ENCODE results near the gene UAP1L1. TPM values are rescaled to one million over a fixed set of nuclear protein-coding genes. Genes with fewer than 3 reads are reported as not detected.

Gene UAP1L1
- total and polyA plus RNA-seq, 2 experiments from 2014 or later: 2.5 to 8.1 TPM

GRCh38 chr9:137116027-137116507 is 38.8 kb downstream of the UAP1L1 start (continued):
- TF ChIP-seq, protein P1, sequence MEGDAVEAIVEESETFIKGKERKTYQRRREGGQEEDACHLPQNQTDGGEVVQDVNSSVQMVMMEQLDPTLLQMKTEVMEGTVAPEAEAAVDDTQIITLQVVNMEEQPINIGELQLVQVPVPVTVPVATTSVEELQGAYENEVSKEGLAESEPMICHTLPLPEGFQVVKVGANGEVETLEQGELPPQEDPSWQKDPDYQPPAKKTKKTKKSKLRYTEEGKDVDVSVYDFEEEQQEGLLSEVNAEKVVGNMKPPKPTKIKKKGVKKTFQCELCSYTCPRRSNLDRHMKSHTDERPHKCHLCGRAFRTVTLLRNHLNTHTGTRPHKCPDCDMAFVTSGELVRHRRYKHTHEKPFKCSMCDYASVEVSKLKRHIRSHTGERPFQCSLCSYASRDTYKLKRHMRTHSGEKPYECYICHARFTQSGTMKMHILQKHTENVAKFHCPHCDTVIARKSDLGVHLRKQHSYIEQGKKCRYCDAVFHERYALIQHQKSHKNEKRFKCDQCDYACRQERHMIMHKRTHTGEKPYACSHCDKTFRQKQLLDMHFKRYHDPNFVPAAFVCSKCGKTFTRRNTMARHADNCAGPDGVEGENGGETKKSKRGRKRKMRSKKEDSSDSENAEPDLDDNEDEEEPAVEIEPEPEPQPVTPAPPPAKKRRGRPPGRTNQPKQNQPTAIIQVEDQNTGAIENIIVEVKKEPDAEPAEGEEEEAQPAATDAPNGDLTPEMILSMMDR (conservative IDR thresholded peaks at IDR 0.05; ENCODE audit: low read depth in 2 of 2): no peak
- no peak for TF ChIP-seq NANOG (IDR thresholded peaks at IDR 0.05; ENCODE audit: borderline replicate concordance)
- no peak for TF ChIP-seq ZNF114 (CRISPR knock-in tag; IDR thresholded peaks at IDR 0.05)
- no peak for TF ChIP-seq JUNB (IDR thresholded peaks at IDR 0.05; ENCODE audit: unreplicated experiment)
- TF ChIP-seq ZNF462 (CRISPR knock-in tag; IDR thresholded peaks at IDR 0.05): no peak
- no peak for TF ChIP-seq CREB1 (CRISPR knock-in tag; IDR thresholded peaks at IDR 0.05; ENCODE audit: low read depth)
- TF ChIP-seq ZNF331 (CRISPR knock-in tag; IDR thresholded peaks at IDR 0.05; ENCODE audit: low read depth): no peak

GRCh38 chr9:137116728-137117127 is 39.4 kb downstream of the UAP1L1 start:
- Histone ChIP-seq H4K20me1 (replicated peaks; ENCODE audit: insufficient read depth) (no peaks in the 10 kb centered on the region; the same call in 1 of the 2 replicates), H3K4me2 (no peak overlapping the region), H3K27me3 (ENCODE audit: insufficient read depth) (peaks cover 44% of the 10 kb centered on the region), H3K4me1 (ENCODE audit: insufficient read depth) (no peaks in the 10 kb centered on the region; the same call in 1 of the 2 replicates), H3K79me2 (replicated peaks; ENCODE audit: insufficient read depth) (no peaks in the 10 kb centered on the region), H3K9me2 (ENCODE audit: insufficient read depth) (no peaks in the 10 kb centered on the region), H3K4me3 (no peak overlapping the region), H3K27ac (ENCODE audit: low read depth) (no peak overlapping the region), H3F3A (replicated peaks; ENCODE audit: low read depth) (no peaks in the 10 kb centered on the region), H3K36me3 (ENCODE audit: insufficient read depth) (no peaks in the 10 kb centered on the region), H2AFZ (no peak overlapping the region)
- H3K9me3 Mint-ChIP-seq: peaks cover 12% of the 10 kb centered on the region
- no peak for ATAC-seq
- H3K4me3 Mint-ChIP-seq: peak overlapping the region; percentile 13; the same call in 1 of the 3 replicates
- H3K27ac Mint-ChIP-seq: no peak overlapping the region
- no peaks in the 10 kb centered on the region; the same call in 2 of the 3 replicates for H3K4me1 Mint-ChIP-seq
- peaks cover 29% of the 10 kb centered on the region for H3K27me3 Mint-ChIP-seq (ENCODE audit: insufficient read depth, low read depth, poor library complexity)
- peaks cover 5% of the 10 kb centered on the region; the same call in 1 of the 3 replicates for H3K36me3 Mint-ChIP-seq (ENCODE audit: low read depth)
- no peak for DNase-seq (ENCODE audit: low spot score)
- TF ChIP-seq CREB1 (CRISPR knock-in tag; IDR thresholded peaks at IDR 0.05; ENCODE audit: low read depth): no peak
- no peak for TF ChIP-seq ZNF462 (CRISPR knock-in tag; IDR thresholded peaks at IDR 0.05)
- TF ChIP-seq ZNF114 (CRISPR knock-in tag; IDR thresholded peaks at IDR 0.05): no peak

Data from GM23338 (cell line).